HG03457 (cell line): ENCODE data around the gene TMX2.
"Not testable (repeated sequence)": the region's sequence is repeated elsewhere in the genome, so short reads cannot be mapped to it uniquely, and the experiment has no call there.

Experiments
- ATAC-seq: cut with Tn5 transposase; IDR thresholded peaks from one replicate; pipeline ENCODE4 v1.9.1; 2021; ENCODE audit warnings: moderate number of reproducible peaks; ENCODE audit not compliant: unreplicated experiment

TMX2 gene

GRCh38 chr11:57712256-57713150 lies at the start of gene TMX2:
TMX2 (plus strand) TSS chr11:57712593; CDS start chr11:57712619, 26 bp downstream.
- ATAC-seq: peak; percentile 92

- ATAC-seq: no peak
Observed at GRCh38 chr11:57662893-57663292, 49.5 kb upstream of the TMX2 start.

- ATAC-seq: no peak
Observed at GRCh38 chr11:57663975-57664374, 48.4 kb upstream of the TMX2 start.

GRCh38 chr11:57667117-57667735 lies 45.2 kb upstream of the TMX2 start:
- peak; percentile 56 for ATAC-seq

GRCh38 chr11:57667736-57668433 lies 44.5 kb upstream of the TMX2 start, which contains the start of gene ZDHHC5:
ZDHHC5 (plus strand) TSS chr11:57668114; CDS start chr11:57673091, 4,977 bp downstream.
- peak; percentile 77 for ATAC-seq

GRCh38 chr11:57668434-57668782 lies 44.0 kb upstream of the TMX2 start:
- ATAC-seq: no peak

- no peak for ATAC-seq
Observed at GRCh38 chr11:57674251-57674650, 38.1 kb upstream of the TMX2 start.

- no peak for ATAC-seq
Observed at GRCh38 chr11:57675176-57675941, 37.0 kb upstream of the TMX2 start.

GRCh38 chr11:57679396-57679795 lies 33.0 kb upstream of the TMX2 start:
- ATAC-seq: no peak

GRCh38 chr11:57680552-57680874 lies 31.9 kb upstream of the TMX2 start:
- no peak for ATAC-seq

- no peak for ATAC-seq
Observed at GRCh38 chr11:57681168-57681567, 31.2 kb upstream of the TMX2 start.

- not testable (repeated sequence) for ATAC-seq
Observed at GRCh38 chr11:57690474-57690873, 21.9 kb upstream of the TMX2 start.

GRCh38 chr11:57698843-57699365 lies 13.5 kb upstream of the TMX2 start:
- ATAC-seq: no peak

GRCh38 chr11:57699813-57700212 lies 12.6 kb upstream of the TMX2 start:
- no peak for ATAC-seq

- ATAC-seq: no peak
Observed at GRCh38 chr11:57700425-57700824, 12.0 kb upstream of the TMX2 start.

GRCh38 chr11:57703341-57703740 lies 9.1 kb upstream of the TMX2 start:
- ATAC-seq: no peak

- no peak for ATAC-seq
Observed at GRCh38 chr11:57704932-57705331, 7.5 kb upstream of the TMX2 start.

- not testable (repeated sequence) for ATAC-seq
Observed at GRCh38 chr11:57705432-57705831, 7.0 kb upstream of the TMX2 start.

- ATAC-seq: no peak
Observed at GRCh38 chr11:57709802-57710367, 2.5 kb upstream of the TMX2 start.
